ENCODE results near the gene DCAF11. TPM values are rescaled to one million over a fixed set of nuclear protein-coding genes. Genes with fewer than 3 reads are reported as not detected.
A peak's percentile ranks its signal among the peaks of the same experiment; 100 is the strongest.

Gene DCAF11
- total RNA-seq, 2 experiments from 2014 or later: 106 to 116 TPM

DNA sequence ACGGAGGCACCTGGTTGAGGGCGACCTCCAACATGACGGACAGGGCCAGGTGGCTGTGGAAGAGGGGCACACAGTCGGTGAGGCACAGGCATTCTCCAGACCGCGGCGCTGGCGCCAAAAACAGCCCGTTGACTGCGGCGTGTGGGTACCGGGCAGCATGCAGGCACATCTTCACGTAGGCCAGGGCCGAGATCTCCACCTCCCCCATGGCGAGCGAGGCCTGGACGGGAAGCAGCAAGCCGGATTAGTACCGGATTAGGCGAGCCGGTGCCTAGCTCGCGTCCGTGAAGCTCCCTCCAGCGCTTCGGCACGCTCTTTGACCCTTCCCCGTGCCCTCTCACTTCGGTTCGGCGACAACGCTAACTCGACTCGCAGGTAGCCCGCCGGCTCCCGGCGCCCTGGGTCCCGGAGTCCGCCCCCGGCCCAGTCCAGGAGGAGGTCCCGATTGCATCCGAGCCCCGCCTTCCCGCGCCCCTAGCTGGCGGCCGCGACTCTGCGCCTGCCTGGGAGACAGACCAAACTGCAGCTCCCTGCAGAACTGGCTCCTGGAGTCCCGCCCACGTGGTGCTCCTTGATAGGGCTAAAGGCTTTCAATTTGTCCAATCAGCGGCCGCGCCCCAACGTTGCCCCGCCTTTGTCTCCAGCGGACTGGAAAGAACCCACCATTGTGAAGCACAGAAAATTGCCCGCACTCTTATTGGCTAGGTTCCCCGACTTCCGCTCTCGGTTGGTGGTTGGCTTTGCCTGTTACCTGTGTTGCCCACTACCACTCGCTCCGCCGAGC lies 26.7 kb downstream of the DCAF11 start, which contains the start of gene EMC9:
TSS of gene EMC9 (minus strand) at position 495 of the 784 bp plus-strand sequence. CDS start at position 208, 287 bp downstream.
- peak within 1 kb of the TSS; percentile 89 for H3K27ac Mint-ChIP-seq
- no peaks in the 10 kb centered on the region for H3K9me3 Mint-ChIP-seq
- H3K4me3 Mint-ChIP-seq: peak within 1 kb of the TSS; percentile 98
- peak; percentile 100 for DNase-seq
- ChIA-PET POLR2A (interaction anchor here (0.6 to 1.5 kb wide), 6 partner anchors 20 to 123 kb away, joined by 3 to 6 read pairs (median 5); partner anchors contain the start of genes IPO4 and IRF9), CTCF (interaction anchor here (0.6 to 7.6 kb wide), 11 partner anchors 9 to 290 kb away, joined by 3 to 62 read pairs (median 4); partner anchors contain the start of genes DCAF11, IRF9, MDP1 and NRL)
- H3K36me3 Mint-ChIP-seq (ENCODE audit: low read depth): peaks cover 82% of the 10 kb centered on the region
- H3K27me3 Mint-ChIP-seq: no peaks in the 10 kb centered on the region
- H3K4me1 Mint-ChIP-seq: peaks cover 72% of the 10 kb centered on the region

DNA sequence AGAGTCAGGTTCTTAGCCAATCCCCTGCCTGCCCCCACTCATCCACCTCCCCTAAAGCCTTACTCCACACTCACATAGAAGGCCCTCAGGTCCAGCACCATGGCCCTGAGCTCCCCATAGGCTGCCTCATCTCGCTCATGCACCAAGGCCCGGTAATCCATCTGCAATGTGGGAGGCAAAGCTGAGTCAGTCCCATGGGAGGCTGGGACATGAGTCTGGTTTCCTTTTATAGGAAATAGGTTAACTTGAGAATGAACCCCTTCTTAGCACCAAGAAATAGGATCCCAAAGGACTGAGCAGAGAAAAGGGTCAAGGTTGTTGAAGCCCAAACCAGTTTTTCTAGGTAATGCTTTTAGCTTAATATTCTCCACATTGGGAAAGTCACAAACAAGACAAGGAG lies 28.9 kb downstream of the DCAF11 start:
- Mint-ChIP-seq H3K27ac (peak overlapping the region; percentile 74), H3K4me3 (no peak overlapping the region), H3K9me3 (no peaks in the 10 kb centered on the region), H3K36me3 (ENCODE audit: low read depth) (peaks cover 73% of the 10 kb centered on the region), H3K27me3 (no peaks in the 10 kb centered on the region), H3K4me1 (peaks cover 62% of the 10 kb centered on the region)
- no peak for DNase-seq
- POLR2A ChIA-PET: no interaction called here
- CTCF ChIA-PET: interaction anchor here (1.3 to 2.3 kb wide), 2 partner anchors 18 to 164 kb away, joined by 4 to 14 read pairs; partner anchors contain the start of genes CIDEB and IRF9

DNA sequence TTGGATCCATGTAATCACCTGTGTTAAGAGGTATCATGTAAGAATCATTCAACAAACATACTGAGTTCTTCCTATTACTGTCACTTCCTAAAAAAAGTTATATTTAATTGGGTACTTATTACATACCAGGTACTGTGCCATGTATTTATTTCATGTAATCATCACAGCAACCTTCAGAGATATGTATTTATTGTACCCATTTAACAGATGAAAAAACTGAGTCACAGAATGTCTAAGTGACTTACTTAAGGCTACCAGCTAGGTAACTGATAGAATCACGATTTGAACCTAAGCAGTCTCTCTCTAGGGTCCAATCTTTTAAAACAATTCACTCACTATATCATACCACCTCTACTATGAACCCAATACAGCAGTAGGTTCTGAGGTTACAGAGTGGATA lies 29.9 kb downstream of the DCAF11 start:
- DNase-seq: no peak
- H3K27ac Mint-ChIP-seq: peak overlapping the region; percentile 56
- ChIA-PET POLR2A (no interaction called here), CTCF (interaction anchor here (2.3 kb wide), 1 partner anchor 17 kb away, joined by 14 read pairs; the partner anchor contains the start of gene IRF9)
- H3K27me3 Mint-ChIP-seq: no peaks in the 10 kb centered on the region
- H3K36me3 Mint-ChIP-seq (ENCODE audit: low read depth): peaks cover 72% of the 10 kb centered on the region
- no peaks in the 10 kb centered on the region for H3K9me3 Mint-ChIP-seq
- H3K4me3 Mint-ChIP-seq: peak overlapping the region; percentile 100
- H3K4me1 Mint-ChIP-seq: peaks cover 62% of the 10 kb centered on the region

DNA sequence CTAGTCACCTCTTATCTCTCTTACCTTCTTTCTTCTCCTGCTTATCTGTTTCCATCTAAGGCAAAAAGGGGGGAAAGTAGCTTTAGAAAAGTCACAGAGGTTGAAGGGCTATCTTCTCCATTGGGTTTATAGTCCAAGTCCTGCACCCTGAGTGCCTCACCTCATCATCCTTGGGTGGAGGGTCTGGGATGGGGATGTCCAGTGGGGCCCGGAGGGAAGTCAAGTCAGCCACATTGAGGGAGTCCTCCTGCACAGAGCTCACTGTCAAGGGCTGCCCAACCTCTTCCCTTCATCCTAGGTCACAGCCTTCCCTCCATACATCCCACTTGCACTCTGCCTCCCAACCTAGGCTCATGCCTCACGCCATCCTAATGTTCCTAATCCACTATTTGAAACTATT lies 30.6 kb downstream of the DCAF11 start:
- H3K9me3 Mint-ChIP-seq: no peaks in the 10 kb centered on the region
- CTCF ChIA-PET: interaction anchor here (1.0 to 4.6 kb wide), 4 partner anchors 9 to 27 kb away, joined by 3 to 69 read pairs (median 4); partner anchors contain the start of genes IRF9 and PSME1
- POLR2A ChIA-PET: interaction anchor here (3.6 kb wide), 1 partner anchor 15 kb away, joined by 25 read pairs; the partner anchor contains the start of gene IRF9
- peaks cover 72% of the 10 kb centered on the region for H3K36me3 Mint-ChIP-seq (ENCODE audit: low read depth)
- no peak for DNase-seq
- no peaks in the 10 kb centered on the region for H3K27me3 Mint-ChIP-seq
- peak overlapping the region; percentile 99 for H3K27ac Mint-ChIP-seq
- H3K4me1 Mint-ChIP-seq: peaks cover 63% of the 10 kb centered on the region
- peak overlapping the region; percentile 100 for H3K4me3 Mint-ChIP-seq

GRCh38 chr14:24145690-24146452 lies 31.3 kb downstream of the DCAF11 start:
- CTCF ChIA-PET: interaction anchor here (0.6 to 4.6 kb wide), 7 partner anchors 10 to 285 kb away, joined by 3 to 69 read pairs (median 3); partner anchors contain the start of genes IRF9, KHNYN and PSME1
- no peaks in the 10 kb centered on the region for H3K27me3 Mint-ChIP-seq
- peak; percentile 26 for DNase-seq
- H3K27ac Mint-ChIP-seq: peak overlapping the region; percentile 99
- peak overlapping the region; percentile 100 for H3K4me3 Mint-ChIP-seq
- peaks cover 67% of the 10 kb centered on the region for H3K4me1 Mint-ChIP-seq
- H3K36me3 Mint-ChIP-seq (ENCODE audit: low read depth): peaks cover 73% of the 10 kb centered on the region
- POLR2A ChIA-PET: interaction anchor here (1.2 to 3.6 kb wide), 4 partner anchors 8 to 101 kb away, joined by 3 to 25 read pairs (median 6); partner anchors contain the start of genes IRF9 and PSME1
- no peaks in the 10 kb centered on the region for H3K9me3 Mint-ChIP-seq

DNA sequence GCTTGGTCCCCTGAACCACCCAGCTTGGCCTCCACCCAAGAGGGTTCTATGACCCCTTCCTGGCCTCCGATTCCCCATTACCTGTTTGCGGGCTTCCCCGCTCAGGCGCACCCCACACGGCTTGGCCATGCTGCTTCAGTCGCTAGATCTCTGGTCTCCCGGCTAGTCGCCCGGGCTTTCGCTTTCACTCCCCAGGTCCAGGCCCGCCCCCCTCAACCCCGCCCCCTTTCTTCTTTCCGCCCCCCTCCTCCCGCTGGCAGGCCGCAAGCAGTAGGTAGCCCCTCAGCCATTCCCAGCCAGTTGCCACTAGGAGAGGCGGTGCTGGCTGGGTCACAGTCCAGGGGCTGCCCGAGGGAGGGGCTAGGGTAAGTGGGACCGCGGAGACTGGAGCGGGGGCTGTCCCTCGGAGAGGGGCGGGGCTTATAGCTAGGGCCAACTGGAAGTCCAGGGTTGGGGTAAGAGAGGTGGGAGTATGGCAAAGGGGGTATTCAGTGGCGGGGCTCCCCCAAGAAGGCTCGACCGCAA lies 31.9 kb downstream of the DCAF11 start, which contains the start of gene PSME2:
TSS of gene PSME2 (minus strand) at position 158 of the 525 bp plus-strand sequence. CDS start at position 129, 29 bp downstream.
- Mint-ChIP-seq H3K27me3 (no peaks in the 10 kb centered on the region), H3K9me3 (no peaks in the 10 kb centered on the region), H3K27ac (peak within 1 kb of the TSS; percentile 99), H3K4me3 (peak within 1 kb of the TSS; percentile 100), H3K36me3 (ENCODE audit: low read depth) (peaks cover 78% of the 10 kb centered on the region), H3K4me1 (peaks cover 71% of the 10 kb centered on the region)
- CTCF ChIA-PET: interaction anchor here (0.6 to 4.6 kb wide), 11 partner anchors 9 to 284 kb away, joined by 3 to 69 read pairs (median 4); partner anchors contain the start of genes IRF9, KHNYN and PSME1
- POLR2A ChIA-PET: interaction anchor here (1.2 to 3.6 kb wide), 5 partner anchors 9 to 100 kb away, joined by 3 to 25 read pairs (median 7); partner anchors contain the start of genes DCAF11, IRF9, NRL and PSME1
- DNase-seq: peak; percentile 93

DNA sequence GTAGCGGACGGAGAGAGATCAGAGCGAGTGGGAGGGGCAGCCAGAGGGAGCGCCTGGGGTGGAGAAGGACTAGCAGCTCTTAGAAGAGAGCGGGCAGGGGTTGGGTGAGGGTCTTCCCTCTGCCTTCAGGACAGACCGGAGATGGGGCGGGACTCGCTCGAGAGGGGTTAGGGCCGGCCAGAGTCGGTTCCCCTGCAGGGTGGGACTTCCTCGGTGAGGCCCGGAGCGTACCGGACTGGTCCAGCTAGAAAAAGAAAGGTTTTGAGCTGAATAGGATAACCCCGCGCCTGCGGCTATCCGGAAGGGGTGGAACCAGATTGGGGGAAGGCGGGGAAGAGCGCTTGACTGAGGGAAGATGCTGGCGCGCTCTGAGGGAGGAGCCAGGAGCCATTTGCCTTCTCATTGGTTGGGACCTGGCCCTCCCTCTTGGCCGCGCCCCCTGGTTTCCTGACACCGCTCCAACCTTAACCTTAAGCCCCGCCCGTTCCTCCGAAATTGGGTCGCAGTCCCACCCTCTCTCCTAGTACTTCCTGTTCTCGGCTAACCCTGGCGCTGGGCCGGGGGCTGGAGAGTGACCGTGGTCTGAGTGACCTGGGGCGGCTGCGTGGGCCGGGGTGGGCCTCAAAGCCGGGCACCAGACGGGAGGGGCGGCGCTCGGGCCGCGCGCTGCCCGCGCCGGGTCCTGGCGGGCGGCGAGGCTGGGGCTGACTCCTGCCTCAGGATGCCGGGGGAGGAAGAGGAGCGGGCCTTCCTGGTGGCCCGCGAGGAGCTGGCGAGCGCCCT lies 32.6 kb downstream of the DCAF11 start, which contains the start of gene RNF31:
TSS of gene RNF31 (plus strand) at position 521 of the 783 bp plus-strand sequence. CDS start at position 722, 201 bp downstream.
- H3K27me3 Mint-ChIP-seq: no peaks in the 10 kb centered on the region
- ChIA-PET POLR2A (interaction anchor here (1.2 to 3.6 kb wide), 5 partner anchors 10 to 99 kb away, joined by 3 to 25 read pairs (median 7); partner anchors contain the start of genes DCAF11, IRF9, NRL and PSME1), CTCF (interaction anchor here (0.7 to 4.6 kb wide), 8 partner anchors 10 to 284 kb away, joined by 3 to 69 read pairs (median 6); partner anchors contain the start of genes IRF9, KHNYN, MDP1 and PSME1)
- H3K4me1 Mint-ChIP-seq: peaks cover 68% of the 10 kb centered on the region
- H3K4me3 Mint-ChIP-seq: peak within 1 kb of the TSS; percentile 100
- peak within 1 kb of the TSS; percentile 99 for H3K27ac Mint-ChIP-seq
- no peaks in the 10 kb centered on the region for H3K9me3 Mint-ChIP-seq
- DNase-seq: peak; percentile 100
- H3K36me3 Mint-ChIP-seq (ENCODE audit: low read depth): peaks cover 78% of the 10 kb centered on the region

DNA sequence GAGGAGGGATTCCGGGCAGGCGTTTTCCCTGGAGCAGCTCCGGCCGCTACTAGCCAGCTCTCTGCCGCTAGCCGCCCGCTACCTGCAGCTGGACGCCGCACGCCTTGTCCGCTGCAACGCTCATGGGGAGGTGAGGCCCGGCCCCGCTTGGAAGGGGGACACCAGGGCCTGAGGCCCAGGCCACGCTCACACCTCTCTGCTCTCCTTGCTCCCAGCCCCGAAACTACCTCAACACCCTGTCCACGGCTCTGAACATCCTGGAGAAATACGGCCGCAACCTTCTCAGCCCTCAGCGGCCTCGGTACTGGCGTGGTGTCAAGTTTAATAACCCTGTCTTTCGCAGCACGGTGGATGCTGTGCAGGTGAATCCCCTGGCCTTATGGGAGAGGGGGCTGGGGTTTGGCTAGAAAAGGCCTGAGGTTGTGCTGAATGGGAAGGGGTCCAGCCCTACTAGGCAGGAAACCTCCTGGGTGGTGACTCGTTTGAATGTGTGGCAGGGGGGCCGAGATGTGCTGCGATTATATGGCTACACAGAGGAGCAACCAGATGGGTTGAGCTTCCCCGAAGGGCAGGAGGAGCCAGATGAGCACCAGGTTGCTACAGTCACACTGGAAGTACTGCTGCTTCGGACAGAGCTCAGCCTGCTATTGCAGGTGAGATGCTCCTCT lies 33.3 kb downstream of the DCAF11 start:
- CTCF ChIA-PET: interaction anchor here (0.6 to 4.6 kb wide), 7 partner anchors 10 to 1119 kb away, joined by 3 to 69 read pairs (median 7); partner anchors contain the start of genes IRF9, KHNYN and PSME1
- H3K4me3 Mint-ChIP-seq: peak overlapping the region; percentile 100
- H3K27ac Mint-ChIP-seq: peak overlapping the region; percentile 85
- H3K27me3 Mint-ChIP-seq: no peaks in the 10 kb centered on the region
- POLR2A ChIA-PET: interaction anchor here (0.7 to 3.6 kb wide), 2 partner anchors 13 to 33 kb away, joined by 3 to 25 read pairs; partner anchors contain the start of genes DCAF11, IRF9 and NRL
- H3K36me3 Mint-ChIP-seq (ENCODE audit: low read depth): peaks cover 79% of the 10 kb centered on the region
- H3K9me3 Mint-ChIP-seq: no peaks in the 10 kb centered on the region
- H3K4me1 Mint-ChIP-seq: peaks cover 65% of the 10 kb centered on the region
- no peak for DNase-seq

- DNase-seq: no peak
- H3K36me3 Mint-ChIP-seq (ENCODE audit: low read depth): peaks cover 67% of the 10 kb centered on the region
- H3K27me3 Mint-ChIP-seq: no peaks in the 10 kb centered on the region
- peaks cover 50% of the 10 kb centered on the region for H3K4me1 Mint-ChIP-seq
- H3K9me3 Mint-ChIP-seq: no peaks in the 10 kb centered on the region
- ChIA-PET POLR2A (no interaction called here), CTCF (interaction anchor here (0.5 to 4.6 kb wide), 4 partner anchors 11 to 40 kb away, joined by 3 to 69 read pairs (median 34); partner anchors contain the start of gene IRF9)
- H3K4me3 Mint-ChIP-seq: peak overlapping the region; percentile 100
- H3K27ac Mint-ChIP-seq: no peak overlapping the region
Measured at GRCh38 chr14:24149302-24149969, 34.9 kb downstream of the DCAF11 start.

DNA sequence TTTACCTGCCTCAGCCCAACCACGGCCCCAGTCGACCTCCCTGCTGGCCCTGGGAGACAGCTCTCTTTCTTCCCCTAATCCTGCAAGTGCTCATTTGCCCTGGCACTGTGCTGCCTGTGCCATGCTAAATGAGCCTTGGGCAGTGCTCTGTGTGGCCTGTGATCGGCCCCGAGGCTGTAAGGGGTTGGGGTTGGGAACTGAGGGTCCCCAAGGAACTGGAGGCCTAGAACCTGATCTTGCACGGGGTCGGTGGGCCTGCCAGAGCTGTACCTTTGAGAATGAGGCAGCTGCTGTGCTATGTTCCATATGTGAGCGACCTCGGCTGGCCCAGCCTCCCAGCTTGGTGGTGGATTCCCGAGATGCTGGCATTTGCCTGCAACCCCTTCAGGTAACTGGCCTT lies 35.5 kb downstream of the DCAF11 start:
- peaks cover 67% of the 10 kb centered on the region for H3K36me3 Mint-ChIP-seq (ENCODE audit: low read depth)
- DNase-seq: no peak
- CTCF ChIA-PET: interaction anchor here (0.5 to 4.1 kb wide), 4 partner anchors 11 to 285 kb away, joined by 3 to 57 read pairs (median 3); partner anchors contain the start of gene IRF9
- peaks cover 49% of the 10 kb centered on the region for H3K4me1 Mint-ChIP-seq
- no peak overlapping the region for H3K4me3 Mint-ChIP-seq
- H3K27me3 Mint-ChIP-seq: no peaks in the 10 kb centered on the region
- no peaks in the 10 kb centered on the region for H3K9me3 Mint-ChIP-seq
- POLR2A ChIA-PET: no interaction called here
- H3K27ac Mint-ChIP-seq: no peak overlapping the region
